Suprapubic skin (tissue), 4 donors: ENCODE measurements around the gene DCDC2B. TPM values are rescaled to one million over a fixed set of nuclear protein-coding genes. Genes with fewer than 3 reads are reported as not detected.
A peak's percentile ranks its signal among the peaks of the same experiment; 100 is the strongest.

Experiments used
- DNase-seq, 2 donors: peaks; one replicate each; pipeline ENCODE4 v3.0.0-alpha.2; 2019; ENCODE audit warnings: low spot score in 2 of 2
- H3K27ac ChIP-seq: fragments of 200-600 bp; sonication (generic); one replicate; pipeline ENCODE4 v1.5.1; 2019
- H3K27me3 ChIP-seq: fragments of 200-600 bp; sonication (generic); one replicate; pipeline ENCODE4 v1.5.1; 2019
- H3K36me3 ChIP-seq: fragments of 200-600 bp; sonication (generic); one replicate; pipeline ENCODE4 v1.5.1; 2019
- H3K4me1 ChIP-seq: fragments of 200-600 bp; sonication (generic); one replicate; pipeline ENCODE4 v1.5.1; 2019
- H3K4me3 ChIP-seq: fragments of 200-600 bp; sonication (generic); one replicate; pipeline ENCODE4 v1.5.1; 2019; ENCODE audit warnings: mild to moderate bottlenecking
- H3K9me3 ChIP-seq: fragments of 200-600 bp; sonication (generic); one replicate; pipeline ENCODE4 v1.5.1; 2019
- EP300 ChIP-seq: sonication (generic); formaldehyde crosslinking; IDR thresholded peaks from one replicate; pipeline ENCODE4 v1.6.1; 2017; ENCODE audit warnings: antibody characterized with exemption
- POLR2A ChIP-seq, 2 donors: fragments of 450-650 bp; IDR thresholded peaks; one replicate each; pipeline ENCODE4 v1.6.1; 2017; ENCODE audit warnings: antibody characterized with exemption in 2 of 2, mild to moderate bottlenecking in 2 of 2, moderate library complexity in 2 of 2
- POLR2AphosphoS5 ChIP-seq, 3 donors: sonication (generic); formaldehyde crosslinking; IDR thresholded peaks; one replicate each; pipeline ENCODE4 v1.6.1; 2017; ENCODE audit warnings: antibody characterized with exemption in 3 of 3
- WGBS: methylation state at CpG from one replicate; pipeline ENCODE4 v1.1.5; 2018; 5-methylcytosine and 5-hydroxymethylcytosine counted together
- total RNA-seq, 4 donors: library from RNA; depleted of rRNA; stranded (reverse); fragments of >200 nt; gene quantifications; one replicate each; pipeline ENCODE4 v1.1.0, GENCODE V29; 2016
- TF ChIP-seq, protein P1 (sequence below), 2 donors: fragments of 200-600 bp in 1 of 2; fragments of 450-650 bp in 1 of 2; sonication (generic) in 1 of 2; IDR thresholded peaks; one replicate each; pipeline ENCODE4 v1.5.1; 2016 to 2019; ENCODE audit warnings: antibody characterized with exemption in 2 of 2, mild to moderate bottlenecking in 1 of 2, moderate library complexity in 1 of 2

DCDC2B gene
- total RNA-seq, 4 donors from 2014 or later: not detected

DNA sequence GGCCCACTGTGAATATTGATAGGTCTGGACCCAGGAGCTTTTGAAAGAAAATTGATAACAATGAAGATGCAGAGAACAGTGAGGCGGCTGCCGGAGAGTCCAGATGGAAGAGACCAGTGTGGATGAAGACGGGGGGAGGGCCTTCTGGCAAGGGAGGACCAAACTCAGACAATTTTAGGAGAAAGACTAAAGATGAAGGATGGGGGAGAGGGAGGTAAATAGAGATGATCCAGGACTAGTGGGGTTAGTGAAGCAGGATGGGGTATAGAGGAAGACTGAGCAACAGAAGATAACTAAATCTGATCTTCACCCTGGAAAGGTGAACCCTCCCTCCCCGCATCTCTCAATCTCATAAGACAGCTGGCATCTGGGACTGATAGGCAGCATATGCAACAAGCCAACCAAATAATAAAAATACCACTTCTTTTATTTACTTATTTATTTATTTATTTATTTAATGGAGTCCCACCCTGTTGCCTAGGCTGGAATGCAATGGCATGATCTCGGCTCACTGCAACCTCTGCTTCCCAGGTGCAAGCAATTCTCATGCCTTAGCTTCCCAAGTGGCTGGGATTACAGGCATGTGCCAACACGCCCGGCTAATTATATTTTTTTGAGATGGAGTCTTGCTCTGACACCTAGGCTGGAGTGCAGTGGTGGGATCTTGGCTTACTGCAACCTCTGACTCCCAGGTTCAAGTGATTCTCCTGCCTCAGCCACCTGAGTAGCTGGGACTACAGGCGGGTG, 23.8 kb downstream of the DCDC2B start:
- Histone ChIP-seq H3K27ac (no peak overlapping the region), H3K9me3 (no peaks in the 10 kb centered on the region), H3K4me3 (no peak overlapping the region), H3K36me3 (peaks cover 57% of the 10 kb centered on the region), H3K4me1 (no peaks in the 10 kb centered on the region), H3K27me3 (no peaks in the 10 kb centered on the region)
- 80% methylated on average over 8 of the region's 8 CpGs for WGBS
- no peak for DNase-seq
- TF ChIP-seq, protein P1, sequence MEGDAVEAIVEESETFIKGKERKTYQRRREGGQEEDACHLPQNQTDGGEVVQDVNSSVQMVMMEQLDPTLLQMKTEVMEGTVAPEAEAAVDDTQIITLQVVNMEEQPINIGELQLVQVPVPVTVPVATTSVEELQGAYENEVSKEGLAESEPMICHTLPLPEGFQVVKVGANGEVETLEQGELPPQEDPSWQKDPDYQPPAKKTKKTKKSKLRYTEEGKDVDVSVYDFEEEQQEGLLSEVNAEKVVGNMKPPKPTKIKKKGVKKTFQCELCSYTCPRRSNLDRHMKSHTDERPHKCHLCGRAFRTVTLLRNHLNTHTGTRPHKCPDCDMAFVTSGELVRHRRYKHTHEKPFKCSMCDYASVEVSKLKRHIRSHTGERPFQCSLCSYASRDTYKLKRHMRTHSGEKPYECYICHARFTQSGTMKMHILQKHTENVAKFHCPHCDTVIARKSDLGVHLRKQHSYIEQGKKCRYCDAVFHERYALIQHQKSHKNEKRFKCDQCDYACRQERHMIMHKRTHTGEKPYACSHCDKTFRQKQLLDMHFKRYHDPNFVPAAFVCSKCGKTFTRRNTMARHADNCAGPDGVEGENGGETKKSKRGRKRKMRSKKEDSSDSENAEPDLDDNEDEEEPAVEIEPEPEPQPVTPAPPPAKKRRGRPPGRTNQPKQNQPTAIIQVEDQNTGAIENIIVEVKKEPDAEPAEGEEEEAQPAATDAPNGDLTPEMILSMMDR (IDR thresholded peaks at IDR 0.05): no peak

DNA sequence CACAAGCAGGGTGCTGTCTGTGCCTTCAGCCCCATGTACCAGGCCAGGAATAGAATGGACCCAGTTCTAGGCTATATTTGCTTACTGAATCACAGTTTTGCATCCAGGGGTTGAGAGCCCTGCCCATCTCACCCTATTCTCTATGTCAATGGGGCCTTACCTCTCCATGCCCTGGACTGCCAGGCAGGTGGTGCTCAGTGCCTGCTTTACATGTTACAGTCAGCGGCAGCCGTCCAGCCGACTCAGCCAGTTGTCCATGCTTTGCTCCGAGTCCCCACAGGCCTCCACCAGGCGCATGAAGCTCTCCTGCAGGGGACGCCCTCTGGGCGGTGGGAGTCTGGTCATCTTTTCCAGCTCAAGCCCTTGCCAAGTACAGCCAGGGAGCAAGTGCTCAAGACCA, 25.9 kb downstream of the DCDC2B start:
- no peak for DNase-seq
- no peak for TF ChIP-seq POLR2AphosphoS5 (IDR thresholded peaks at IDR 0.05)
- Histone ChIP-seq H3K27ac (no peak overlapping the region), H3K9me3 (no peaks in the 10 kb centered on the region), H3K4me1 (peaks cover 5% of the 10 kb centered on the region), H3K4me3 (no peak overlapping the region), H3K36me3 (peaks cover 36% of the 10 kb centered on the region), H3K27me3 (no peaks in the 10 kb centered on the region)
- 82% methylated on average over 7 of the region's 7 CpGs for WGBS

DNA sequence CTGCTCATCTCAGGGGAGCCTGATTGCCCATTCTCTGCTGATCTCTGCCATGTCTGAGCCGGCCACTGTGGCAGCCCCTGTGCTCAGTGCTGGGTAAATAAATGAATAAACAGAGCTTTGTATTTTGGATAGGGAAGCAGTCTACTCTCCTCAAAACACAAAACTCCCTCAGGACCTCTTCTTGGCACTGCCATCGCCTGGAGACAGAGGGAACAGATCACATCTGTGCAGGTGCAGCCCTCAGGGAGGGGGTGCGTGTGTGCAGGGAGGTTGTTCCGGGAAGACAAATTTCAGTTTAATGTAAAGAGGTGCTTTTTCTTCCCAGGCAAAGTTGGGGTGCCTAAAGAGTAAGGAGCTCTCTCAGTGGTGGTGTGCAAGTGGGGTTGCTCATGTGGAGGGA, 30.4 kb downstream of the DCDC2B start:
- no peak overlapping the region for H3K27ac ChIP-seq
- H3K27me3 ChIP-seq: no peaks in the 10 kb centered on the region
- TF ChIP-seq POLR2AphosphoS5 (IDR thresholded peaks at IDR 0.05) (no peak), EP300 (no peak), POLR2A (IDR thresholded peaks at IDR 0.05) (no peak)
- TF ChIP-seq, protein P1 (IDR thresholded peaks at IDR 0.05): no peak
- DNase-seq: no peak
- no peak overlapping the region for H3K4me3 ChIP-seq
- no peaks in the 10 kb centered on the region for H3K9me3 ChIP-seq
- 39% methylated on average over 4 of the region's 4 CpGs for WGBS
- H3K36me3 ChIP-seq: peaks cover 11% of the 10 kb centered on the region
- peaks cover 32% of the 10 kb centered on the region for H3K4me1 ChIP-seq

DNA sequence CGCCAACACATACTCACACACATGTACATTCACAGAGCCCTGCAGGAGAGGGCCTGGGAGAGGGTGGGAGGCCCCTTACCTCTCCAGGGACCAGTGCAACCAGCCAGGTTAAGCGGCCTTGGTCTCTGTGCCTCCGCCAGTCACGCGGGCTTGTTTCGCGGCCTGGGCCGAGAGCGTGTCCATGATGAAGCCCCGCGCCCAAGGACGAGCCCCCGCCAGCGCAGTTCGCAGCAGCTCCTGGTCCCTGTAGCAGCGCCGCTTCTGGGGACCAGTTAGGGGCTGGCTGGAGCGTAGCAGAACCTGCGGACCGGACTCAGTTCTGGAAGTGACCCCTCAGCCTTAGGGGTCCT, 30.9 kb downstream of the DCDC2B start:
- Histone ChIP-seq H3K4me3 (peak overlapping the region; percentile 54), H3K9me3 (no peaks in the 10 kb centered on the region), H3K4me1 (peaks cover 32% of the 10 kb centered on the region), H3K36me3 (peaks cover 7% of the 10 kb centered on the region), H3K27me3 (no peaks in the 10 kb centered on the region), H3K27ac (peak overlapping the region; percentile 59)
- 53% methylated on average over 3 of the region's 20 CpGs for WGBS
- TF ChIP-seq POLR2AphosphoS5 (IDR thresholded peaks at IDR 0.05) (no peak), EP300 (no peak), POLR2A (IDR thresholded peaks at IDR 0.05) (no peak)
- TF ChIP-seq, protein P1 (IDR thresholded peaks at IDR 0.05): no peak
- peak in 1 of 2 donors; percentile 65 for DNase-seq

DNA sequence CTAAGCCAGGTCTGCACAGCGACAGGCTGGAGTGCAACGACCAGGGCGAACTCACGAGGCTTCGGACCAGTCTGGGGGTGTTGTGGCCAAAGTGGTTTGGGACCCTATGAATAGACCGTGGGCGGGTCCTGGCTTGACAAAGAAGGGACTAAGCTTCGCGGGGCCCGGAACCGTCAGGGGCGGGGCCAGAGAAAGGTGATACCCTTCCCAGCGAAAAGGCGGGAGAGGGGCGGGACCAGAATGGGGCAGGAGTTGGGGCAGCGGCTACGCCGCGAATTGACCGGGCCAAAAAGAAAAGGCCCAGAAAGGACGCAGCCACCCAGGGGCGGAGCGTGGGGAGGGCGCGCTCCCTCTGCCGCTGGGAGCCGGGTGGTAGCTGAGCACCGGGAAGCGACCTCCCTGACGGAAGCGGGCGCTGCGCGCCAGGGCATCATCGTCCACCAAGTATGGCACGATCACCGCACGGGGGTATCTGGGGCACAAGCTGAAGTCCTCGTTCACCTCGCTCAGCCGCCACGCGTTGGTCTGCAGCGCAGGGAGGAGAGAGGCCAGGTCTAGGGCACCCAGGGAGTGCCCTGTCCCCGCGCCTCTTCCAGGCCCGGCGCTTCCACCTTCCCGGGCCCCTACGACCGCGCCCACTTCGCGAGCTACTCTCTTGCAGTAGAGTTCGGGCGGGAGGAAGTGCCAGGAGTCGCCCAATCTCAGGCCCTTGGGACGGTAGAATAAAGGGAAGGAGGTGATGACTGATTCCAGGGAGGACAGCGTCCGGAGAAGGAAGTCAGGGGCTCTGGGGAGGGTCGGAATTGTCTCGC, 31.5 kb downstream of the DCDC2B start:
- TF ChIP-seq POLR2A (IDR thresholded peaks at IDR 0.05): peak in 1 of 2 donors; percentile 29
- TF ChIP-seq EP300: no peak
- Histone ChIP-seq H3K4me3 (peak overlapping the region; percentile 54), H3K27me3 (no peaks in the 10 kb centered on the region), H3K36me3 (peaks cover under 1% of the 10 kb centered on the region), H3K27ac (peak overlapping the region; percentile 59), H3K4me1 (peaks cover 32% of the 10 kb centered on the region), H3K9me3 (no peaks in the 10 kb centered on the region)
- peak; percentile 84 to 86 for DNase-seq
- WGBS: 5% methylated on average over 22 of the region's 62 CpGs

DNA sequence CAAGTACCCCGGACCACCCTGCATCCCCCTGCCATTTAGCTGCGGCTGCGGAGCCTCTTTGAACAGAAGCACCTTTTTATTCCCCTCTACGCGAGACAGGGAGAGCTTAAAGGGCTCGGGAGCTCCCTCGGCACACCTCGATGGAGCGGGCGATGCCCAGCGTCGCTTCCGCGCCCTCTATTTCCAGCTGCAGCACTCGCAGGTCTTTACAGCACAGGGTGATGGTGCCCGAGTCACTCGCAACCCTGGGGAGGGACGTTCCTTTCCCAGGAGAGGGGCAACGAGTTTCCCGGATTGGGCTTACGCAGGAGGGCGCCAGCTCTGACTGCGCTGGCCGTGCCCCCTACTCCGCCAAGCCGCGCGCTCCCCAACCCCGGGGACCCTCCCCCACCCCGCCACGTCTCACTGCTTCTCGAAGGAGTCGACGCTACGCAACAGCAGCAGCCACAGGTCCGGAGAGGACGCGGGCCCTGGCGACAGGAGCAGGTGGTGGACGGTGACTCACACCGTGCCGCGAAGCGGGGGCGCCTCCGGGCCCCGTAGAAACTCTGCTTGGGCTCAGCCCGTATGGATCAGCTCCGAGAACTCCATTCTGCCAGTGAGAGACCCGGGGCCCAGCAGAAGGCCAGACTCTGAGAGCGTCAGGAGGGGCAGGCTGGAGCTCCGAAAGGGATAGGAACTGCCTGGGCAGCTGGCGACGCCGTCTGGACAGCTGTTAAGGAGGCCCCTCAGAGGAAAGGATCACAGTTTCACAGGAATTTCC, 32.3 kb downstream of the DCDC2B start:
- Histone ChIP-seq H3K27me3 (no peaks in the 10 kb centered on the region), H3K4me1 (peaks cover 32% of the 10 kb centered on the region), H3K27ac (peak overlapping the region; percentile 59), H3K36me3 (no peaks in the 10 kb centered on the region), H3K4me3 (peak overlapping the region; percentile 54), H3K9me3 (no peaks in the 10 kb centered on the region)
- peak; percentile 83 to 84 for DNase-seq
- no CpG with 5 or more reads among the region's 55 CpGs for WGBS
- TF ChIP-seq POLR2A (IDR thresholded peaks at IDR 0.05): no peak
